NCI-H69 (cell line): Measurements from ENCODE around the gene ARHGAP42.

Source experiments
- DNase-seq: peaks from one replicate; lab custom pipeline; 2025; lab: John Stamatoyannopoulos, UW

Gene ARHGAP42

DNA sequence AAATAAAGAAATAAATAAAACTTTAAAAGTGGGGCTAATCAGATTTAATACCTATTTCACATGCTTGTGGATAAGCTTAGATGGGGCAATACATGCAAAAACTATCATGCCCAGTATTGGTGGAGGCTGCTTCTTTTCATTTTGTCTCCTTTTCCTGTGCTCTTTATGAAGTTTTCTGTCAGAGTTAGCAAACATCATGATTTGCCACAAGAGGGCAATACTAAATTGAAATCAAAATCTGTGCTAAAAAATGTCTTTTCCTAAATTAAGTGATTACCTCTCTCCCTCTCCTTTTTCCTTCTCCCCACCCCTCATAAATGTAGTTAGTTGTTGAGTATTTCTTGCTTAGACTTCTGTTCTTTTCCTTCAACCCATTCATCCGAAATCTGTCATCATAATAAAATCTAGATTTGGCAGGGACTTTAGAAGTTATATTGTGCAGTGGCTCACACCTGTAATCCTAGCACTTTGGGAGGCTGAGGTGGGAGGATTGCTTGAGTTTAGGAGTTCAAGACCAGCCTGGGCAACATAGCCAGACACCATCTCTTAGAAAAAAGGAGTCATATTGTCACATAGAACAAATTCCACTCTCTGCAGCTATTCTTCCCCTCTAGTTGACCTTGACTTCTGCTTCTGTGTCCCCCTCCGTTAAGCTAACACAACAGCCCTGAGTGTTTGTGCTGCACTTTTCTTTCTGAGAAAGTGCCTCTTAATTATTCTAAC, 4.7 kb upstream of the ARHGAP42 start:
- peak; percentile 48 for DNase-seq

DNA sequence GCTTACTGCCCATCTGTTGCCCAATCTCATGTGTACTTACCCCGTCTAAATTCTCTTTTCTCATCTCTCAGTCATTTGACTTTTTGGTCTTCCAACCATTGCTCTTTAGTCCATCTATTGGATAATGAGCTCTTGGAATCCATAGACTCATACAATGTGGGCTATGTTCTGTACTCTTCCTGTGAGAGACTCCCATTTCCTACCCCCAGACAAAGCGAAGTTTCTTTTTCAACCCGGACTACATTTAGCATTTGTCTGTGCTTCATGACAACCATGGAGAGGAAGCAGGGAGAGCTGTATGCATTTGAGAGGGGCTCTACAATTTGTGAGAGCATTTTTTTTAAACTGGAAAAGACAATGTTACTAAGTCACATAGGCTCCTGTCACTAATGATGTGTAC, 4.0 kb upstream of the ARHGAP42 start:
- DNase-seq: no peak

DNA sequence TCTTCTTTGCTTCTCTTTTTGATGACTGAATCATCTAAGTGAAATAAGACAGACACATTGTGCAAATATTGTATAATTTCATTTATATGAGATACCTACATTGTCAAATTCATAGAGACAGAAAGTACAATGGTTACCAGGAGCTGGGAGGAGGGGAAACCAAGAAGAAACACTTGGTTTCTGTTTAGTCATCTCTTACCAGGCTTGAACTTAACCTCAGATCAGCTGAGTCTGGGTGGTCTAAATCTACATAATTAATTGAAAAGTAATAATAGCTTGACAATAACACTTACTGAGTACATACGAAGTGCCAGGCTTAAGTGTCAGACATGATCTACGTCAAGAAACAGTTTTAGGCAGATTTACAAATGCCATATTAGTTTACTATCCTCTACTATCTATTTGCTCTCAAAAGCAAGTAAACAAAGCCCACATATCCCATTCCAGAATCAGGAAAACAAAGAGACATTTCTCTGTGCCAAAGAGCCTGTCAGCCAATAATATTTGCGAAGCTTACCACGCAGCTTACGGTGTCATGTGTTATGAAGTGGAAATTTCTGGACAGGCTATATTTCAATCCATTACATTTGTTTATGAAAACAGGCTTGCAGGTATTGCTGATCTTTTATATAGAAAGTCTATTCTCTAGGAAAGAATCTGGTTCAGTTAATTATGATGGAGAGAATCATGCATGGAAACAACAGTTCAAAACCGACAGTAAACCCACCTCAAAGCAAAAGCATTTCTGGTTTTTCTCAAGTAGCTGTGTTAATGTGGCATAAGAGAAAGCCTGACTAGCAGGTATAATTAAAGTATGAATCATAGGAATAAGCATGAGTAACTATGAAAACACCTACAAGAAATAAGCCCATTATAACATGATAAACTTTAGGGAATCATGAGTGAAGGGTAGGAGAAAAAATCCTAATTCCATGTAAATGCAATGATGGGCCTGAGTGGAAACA, 2.7 kb upstream of the ARHGAP42 start:
- DNase-seq: peak; percentile 25

DNA sequence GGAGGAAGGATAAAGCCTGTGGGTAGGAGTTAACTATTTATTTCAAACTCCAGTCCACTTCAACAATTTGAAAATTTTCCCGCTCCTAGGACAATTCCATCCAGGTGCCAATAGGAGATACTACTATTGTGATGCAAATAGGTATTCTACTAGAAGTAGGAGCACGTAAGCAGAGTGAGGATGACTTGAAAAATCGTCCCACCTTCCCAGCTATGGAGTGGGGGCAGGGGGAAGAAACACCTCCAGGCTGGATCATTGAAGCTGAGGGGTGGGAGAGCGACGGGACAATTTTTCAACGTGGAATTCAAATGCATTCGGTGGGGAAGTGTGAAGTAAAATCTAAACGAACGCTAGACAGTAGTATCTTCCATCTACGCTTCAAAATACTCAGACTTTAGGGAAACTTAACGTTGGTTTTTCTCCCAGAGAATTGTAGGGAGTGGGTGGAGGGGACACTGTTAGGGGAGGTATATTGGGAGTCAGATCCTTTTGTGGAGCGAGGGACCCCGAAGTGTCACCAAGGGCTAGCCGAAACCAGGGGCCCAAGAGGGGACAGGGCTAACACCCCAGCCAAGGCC, 523 bp upstream of the ARHGAP42 start:
- DNase-seq: no peak

DNA sequence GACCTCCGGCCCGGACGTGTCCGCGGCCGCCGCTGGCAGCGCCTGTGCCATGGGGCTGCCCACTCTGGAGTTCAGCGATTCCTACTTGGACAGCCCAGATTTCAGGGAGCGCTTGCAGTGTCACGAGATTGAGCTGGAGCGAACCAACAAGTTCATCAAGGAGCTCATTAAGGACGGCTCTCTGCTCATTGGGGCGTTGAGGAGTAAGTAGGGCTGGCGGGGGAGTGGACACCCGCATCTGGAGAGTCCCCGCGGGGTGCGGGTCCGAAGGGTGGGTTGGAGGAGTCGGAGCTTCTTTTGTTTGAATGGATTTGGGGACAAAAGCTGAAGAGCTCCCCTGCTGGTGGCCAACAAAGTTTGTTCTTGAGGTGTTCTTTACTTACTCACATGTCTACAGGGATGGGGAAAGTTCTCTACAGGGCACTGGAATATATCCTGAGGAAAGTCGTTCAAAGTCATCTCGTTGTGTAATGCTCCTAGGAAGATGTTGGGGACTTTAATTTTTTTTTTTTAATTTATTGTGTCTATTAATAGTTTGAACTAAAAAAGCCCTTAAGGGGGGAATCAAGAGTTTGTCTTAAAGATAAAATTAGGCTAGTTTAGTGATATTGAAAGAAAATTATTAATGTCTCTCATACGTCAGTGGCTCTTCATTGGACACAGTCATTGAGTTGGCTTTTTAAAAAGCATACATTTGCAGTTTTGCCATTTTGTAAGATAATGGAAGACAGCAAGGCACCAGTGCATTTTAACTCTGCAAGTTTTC, 725 bp downstream of the ARHGAP42 start:
- DNase-seq: peak; percentile 69

DNA sequence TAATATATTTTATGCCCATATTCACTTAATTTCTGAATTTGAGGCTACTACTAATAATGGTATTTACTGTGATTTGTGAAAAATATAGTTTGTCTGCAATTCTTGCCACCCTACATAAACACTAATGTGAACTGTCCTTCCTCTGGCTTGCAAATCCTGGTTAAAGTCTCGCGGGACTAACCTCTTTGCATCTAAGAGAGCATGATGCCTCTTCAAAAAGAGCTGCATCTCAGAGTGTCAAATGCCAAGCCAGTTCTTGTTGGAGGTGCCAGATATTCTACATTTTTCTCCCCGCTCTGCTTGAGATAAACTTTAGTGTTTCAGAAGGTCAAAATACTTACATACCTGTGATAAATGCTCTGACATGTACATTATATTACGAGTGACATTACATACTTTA, 2.1 kb downstream of the ARHGAP42 start:
- peak; percentile 8 for DNase-seq

DNA sequence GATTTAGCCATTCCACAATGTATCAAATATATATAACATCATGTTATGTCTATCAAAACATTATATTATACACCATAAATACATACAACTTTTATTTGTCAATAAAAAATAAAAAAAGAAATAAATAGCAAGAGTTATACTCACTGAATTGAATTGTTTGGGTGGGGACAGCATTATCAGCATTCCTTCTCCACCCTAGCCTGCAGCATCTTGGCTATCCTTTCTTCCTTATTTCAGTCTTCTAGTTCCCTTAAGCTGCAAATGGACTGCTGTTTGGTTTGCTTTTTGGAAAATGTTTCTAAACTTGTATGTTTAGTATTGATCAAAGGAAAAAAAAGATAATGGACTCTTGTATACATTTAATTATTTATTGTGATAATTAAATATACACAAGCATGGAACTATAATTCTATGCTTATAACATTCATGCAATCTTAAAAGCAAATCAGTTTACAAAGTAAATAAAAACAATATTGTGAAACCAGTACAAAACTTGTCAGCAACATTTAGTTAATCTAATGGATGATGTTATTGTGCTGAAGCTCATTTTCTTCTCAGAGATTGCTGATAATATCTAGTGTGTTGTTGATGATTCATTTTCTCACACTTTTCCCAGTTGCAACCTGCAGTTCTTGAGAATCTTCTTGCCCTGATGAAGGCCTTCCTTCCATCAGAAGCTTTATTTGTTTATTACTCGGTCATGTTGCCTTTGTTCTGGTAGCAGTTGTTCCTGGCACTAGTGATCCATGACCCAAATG, 5.0 kb downstream of the ARHGAP42 start:
- no peak for DNase-seq

DNA sequence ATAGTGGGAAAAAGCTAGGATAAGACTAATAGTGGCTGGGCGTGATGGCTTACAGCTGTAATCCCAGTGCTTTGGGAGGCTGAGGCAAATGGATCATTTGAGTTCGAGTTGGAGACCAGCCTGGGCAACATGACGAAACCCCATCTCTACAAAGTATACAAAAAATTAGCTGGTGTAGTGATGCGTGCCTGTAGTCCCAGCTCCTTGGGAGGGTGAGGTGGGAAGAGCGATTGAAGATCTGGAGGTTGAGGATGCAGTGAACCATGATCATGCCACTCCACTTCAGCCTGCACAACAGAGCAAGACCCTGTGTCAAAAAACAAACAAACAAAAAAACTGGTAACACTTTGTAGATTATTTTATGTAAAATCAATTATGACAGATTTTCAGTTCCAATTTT, 8.8 kb downstream of the ARHGAP42 start:
- no peak for DNase-seq

DNA sequence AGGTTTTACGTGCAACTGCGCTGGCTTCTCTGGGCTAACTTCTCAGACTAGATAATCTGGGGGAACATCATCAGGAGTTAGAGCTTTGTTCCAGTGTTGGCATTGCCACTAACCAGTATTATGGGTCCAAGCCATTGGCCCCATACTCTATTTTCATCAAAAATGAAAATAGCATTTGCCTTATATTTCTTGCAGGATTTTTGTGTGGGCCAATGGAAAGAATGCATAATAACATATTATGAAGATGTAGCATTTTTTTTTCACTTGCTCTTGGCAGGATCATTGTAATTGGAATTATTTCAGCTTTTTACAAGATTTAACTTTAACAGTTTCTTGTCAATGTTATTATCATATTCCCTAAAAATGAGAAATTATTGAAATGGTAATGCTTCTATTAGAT, 16.1 kb downstream of the ARHGAP42 start:
- no peak for DNase-seq

DNA sequence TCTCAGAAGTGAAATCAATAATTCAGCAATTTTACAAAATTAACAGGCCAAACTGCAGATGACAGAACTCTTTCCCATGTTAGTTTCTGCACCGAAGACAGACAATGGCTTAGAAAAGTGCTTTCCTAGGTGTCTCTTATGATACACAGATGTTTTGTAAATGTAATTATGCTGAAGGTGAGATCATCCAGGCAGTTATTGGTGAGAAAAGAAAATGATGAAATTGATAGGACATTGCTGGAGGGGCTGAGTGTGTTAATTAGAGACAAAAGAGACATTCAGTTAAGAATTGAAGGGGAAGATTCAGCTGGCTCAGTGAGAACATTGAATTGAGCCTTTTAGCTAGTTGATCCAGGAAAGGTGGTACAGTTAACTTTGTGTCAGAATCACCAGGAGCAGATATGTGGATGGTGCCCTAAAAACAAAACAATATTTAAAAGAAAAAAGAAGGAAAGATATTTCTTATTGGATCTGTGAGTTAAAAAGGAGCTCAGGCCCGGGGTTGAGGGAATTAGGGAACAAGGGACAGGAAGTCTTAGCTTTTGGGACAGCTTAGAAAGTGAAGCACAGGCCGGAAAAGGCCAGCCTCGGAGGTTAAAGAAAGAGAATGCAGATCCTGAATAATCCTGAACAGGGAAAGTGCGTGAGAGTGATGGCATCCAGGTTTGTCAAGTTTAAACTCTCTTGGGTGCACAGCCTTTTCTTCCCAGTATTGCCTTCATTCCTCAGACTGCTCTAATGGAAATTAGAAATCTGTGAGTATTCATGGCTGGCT, 16.9 kb downstream of the ARHGAP42 start:
- peak; percentile 70 for DNase-seq

DNA sequence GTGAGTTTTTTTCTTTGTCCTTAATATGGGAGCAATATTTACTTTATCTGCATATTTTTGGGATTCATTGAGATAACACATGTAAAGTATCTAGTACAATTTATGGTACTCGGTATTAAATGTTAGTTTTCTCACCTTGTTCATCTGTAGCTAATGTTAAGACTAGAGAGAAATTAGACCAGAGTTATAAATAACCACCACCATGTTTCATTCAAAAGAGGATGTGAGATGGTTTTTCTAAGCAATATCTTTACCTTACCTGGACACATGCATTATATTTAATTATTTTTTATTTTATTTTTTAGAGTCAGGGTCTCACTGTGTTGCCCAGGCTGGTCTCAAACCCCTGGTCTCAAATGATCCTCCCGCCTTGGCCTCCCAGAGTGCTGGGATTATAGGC, 18.4 kb downstream of the ARHGAP42 start:
- no peak for DNase-seq

DNA sequence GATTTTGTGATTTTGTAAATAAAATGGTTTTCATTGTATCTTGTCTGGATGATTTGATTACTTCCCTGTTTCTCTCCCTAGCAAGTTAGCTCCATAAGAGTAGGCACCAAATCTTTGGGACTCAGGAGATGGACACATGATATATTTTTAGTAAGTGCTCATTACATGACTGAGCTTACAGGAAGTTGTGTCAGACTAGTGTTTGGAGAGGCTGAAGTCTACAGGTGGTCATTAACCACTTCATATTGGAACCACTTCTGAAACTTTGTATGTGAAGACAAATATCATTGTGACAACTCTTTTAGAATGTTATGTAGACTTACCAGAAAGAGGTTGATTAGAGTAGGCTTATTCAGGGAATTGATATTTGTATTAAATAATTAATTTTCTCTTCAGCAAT, 19.1 kb downstream of the ARHGAP42 start:
- peak; percentile 37 for DNase-seq

DNA sequence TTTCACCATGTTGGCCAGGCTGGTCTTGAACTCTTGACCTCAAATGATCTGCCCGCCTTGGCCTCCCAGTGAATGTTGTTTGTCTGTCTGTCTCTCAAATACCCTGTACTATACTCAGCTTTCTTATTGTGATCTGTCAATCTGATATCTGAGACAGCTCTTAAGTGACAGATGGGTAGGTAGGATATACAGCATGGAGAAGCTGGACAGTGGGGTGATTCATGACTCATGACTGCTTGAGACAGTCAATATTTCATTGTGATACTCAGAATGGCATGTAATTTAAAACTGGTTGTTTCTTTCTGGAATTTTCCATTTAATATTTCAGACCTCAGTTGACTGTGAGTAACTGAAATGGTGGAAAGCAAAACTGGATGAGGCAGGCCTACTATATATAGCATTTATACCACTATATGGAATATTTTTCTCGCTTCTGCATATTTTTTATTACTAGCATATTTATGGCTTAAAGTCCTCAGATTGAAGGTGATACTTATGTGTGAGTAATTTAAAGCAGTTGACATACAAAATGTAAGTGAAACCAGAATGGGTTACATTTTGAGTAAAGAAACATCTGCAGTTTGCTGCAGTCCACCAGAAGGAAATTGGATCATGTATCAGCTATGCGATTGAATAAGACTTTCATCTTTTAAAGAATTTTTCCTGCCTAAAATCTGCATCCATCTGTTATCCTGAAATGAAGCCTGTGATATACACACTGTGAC, 22.3 kb downstream of the ARHGAP42 start:
- peak; percentile 58 for DNase-seq

DNA sequence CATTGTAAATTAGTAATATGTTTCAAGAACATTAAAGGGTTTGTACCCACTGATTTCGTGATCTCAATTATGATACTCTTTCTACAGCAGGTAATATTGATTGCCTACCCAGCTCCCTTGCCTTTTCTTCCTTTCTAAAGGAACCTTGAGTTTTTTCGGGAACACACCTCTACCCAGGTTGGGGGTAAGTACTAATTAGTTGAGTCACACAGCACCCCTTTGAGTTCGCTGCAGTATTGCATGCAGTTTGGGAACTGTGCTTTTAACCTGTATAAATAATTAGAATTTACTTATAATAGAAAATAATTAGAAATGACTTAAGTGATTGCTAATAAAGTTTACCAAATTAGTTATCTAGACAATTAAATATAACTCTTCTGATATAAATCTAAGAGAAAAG, 24.9 kb downstream of the ARHGAP42 start:
- no peak for DNase-seq

DNA sequence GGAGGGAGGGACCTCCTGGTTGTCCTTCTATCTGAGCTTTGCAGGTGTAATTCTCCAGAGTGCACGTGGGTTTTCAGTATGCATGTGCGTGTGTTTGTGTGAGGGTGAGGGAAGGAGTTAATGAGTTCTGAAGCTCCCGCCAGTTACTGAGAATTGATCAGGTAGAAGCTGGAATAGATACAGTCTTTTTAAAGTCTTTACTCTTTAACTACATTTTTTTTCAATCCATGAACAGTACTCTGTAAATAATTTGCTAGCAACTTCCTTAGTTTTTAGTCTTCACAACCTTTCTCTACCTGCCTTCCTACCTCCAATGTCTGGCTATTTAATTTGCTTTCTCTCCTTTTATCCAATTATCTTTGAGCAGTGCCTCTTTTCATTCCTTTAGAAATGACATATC, 25.5 kb downstream of the ARHGAP42 start:
- peak; percentile 17 for DNase-seq

DNA sequence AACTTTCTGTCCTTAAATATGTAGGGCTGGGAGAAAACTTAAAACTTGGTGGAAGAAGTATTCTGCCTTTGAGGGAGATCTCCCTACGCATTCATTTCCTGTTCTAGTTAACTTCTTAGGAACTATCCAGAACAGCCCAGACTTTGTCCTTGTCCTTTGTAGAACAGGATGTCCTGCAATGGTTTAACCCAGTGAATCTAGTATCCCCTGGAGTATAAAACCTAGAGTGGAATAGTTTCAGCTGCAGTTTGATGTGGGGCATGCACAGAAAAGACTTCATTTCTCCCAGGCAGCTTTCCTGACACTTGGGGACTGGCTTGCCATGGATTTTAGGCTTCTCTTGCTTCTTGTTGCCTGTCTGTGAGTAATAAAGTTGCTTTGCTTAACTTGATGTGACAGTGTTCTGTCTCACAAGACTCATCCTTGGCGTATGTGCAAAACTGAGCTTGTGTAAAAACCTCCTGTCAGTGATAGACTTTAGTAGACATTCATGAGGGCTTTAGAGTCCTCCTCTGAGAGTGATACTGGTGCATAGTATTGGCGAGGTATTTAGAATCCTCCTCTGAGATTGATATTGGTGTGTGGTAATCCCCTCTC, 28.2 kb downstream of the ARHGAP42 start:
- DNase-seq: no peak

DNA sequence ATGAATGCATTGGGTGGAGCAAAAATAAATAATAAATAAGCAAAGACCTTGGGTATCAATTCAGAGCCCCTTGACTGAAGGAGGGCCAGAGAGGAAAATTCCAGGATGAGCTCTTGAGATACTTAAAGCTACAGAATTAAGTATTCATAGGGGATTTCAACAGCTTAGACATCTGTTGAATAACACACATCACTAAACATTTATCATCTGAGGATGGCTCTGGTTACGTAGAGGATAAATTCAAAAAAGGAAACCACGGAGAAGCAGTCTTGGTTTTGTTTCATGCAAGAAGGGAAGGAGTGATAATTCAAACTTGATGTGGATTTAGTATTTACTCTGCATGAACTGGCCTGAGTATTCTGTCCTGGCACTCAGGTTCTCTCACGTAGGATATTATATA, 29.8 kb downstream of the ARHGAP42 start:
- DNase-seq: no peak

DNA sequence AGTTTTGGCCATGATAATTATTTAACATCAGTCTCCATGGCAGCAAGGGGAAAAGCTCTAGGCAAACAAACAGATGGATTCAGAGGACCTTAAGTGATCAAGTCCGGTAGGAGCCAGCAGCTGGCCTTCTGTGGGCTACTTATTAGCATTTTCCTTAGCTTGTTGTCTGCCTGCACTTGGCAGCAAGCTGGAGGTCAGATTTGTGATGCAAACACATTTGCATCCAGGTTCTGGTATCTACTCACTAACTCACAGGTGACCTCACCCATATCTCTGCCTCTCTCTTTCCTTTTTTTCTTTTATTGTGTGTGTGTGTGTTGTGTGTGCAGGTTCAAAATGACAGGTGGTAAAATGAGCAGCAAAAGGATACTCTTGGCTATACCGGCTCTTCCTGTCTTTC, 32.3 kb downstream of the ARHGAP42 start:
- DNase-seq: peak; percentile 90

DNA sequence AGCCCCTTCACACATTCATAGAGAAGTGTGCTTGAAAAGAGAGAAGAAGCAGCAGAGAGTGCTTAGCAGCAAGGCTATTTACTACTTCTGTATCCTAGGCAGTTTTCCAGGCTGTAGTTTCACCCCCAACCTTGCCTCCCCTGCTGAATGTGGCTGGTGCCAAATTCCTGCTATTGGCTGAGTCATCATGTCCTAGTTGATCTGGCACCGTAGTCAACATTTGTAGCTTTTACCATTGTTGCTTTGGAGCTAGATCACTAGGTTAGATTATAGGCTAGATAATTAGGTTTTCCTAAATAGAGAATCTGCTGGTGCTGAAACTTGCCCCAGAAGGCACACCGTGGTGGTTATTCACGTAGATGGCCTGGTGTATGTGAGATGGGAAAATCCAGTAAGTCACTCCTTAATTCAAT, 32.7 kb downstream of the ARHGAP42 start:
- peak; percentile 90 for DNase-seq
